ENCODE data around the gene LRP2BP. TPM values are rescaled to one million over a fixed set of nuclear protein-coding genes. Genes with fewer than 3 reads are reported as not detected.

LRP2BP gene
- total and polyA plus RNA-seq, 2 experiments from 2014 or later: 0.28 to 1.7 TPM

DNA sequence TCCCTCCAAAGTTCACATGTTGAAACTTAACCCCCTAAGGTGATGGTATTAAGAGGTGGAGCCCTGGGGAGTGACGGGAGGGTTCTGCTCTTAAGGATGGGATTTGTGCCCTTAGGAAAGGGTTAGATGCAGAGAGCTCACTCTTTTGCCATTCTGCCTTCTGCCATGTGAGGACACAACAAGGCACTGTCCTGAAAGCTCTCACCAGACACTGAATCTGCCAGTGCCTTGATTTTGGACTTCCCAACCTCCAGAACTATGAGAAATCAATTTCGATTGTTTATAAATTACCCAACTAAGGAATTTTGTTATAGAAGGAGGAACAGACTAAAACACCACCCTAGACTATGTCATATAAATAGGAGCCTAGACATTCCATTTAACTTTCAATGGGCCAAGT lies 11.7 kb downstream of the LRP2BP start (continued):
- TF ChIP-seq EZH2 (IDR thresholded peaks at IDR 0.05; ENCODE audit: low read depth, unreplicated experiment) (no peak), ZNF114 (CRISPR knock-in tag; IDR thresholded peaks at IDR 0.05) (no peak)
- TF ChIP-seq, protein P1, sequence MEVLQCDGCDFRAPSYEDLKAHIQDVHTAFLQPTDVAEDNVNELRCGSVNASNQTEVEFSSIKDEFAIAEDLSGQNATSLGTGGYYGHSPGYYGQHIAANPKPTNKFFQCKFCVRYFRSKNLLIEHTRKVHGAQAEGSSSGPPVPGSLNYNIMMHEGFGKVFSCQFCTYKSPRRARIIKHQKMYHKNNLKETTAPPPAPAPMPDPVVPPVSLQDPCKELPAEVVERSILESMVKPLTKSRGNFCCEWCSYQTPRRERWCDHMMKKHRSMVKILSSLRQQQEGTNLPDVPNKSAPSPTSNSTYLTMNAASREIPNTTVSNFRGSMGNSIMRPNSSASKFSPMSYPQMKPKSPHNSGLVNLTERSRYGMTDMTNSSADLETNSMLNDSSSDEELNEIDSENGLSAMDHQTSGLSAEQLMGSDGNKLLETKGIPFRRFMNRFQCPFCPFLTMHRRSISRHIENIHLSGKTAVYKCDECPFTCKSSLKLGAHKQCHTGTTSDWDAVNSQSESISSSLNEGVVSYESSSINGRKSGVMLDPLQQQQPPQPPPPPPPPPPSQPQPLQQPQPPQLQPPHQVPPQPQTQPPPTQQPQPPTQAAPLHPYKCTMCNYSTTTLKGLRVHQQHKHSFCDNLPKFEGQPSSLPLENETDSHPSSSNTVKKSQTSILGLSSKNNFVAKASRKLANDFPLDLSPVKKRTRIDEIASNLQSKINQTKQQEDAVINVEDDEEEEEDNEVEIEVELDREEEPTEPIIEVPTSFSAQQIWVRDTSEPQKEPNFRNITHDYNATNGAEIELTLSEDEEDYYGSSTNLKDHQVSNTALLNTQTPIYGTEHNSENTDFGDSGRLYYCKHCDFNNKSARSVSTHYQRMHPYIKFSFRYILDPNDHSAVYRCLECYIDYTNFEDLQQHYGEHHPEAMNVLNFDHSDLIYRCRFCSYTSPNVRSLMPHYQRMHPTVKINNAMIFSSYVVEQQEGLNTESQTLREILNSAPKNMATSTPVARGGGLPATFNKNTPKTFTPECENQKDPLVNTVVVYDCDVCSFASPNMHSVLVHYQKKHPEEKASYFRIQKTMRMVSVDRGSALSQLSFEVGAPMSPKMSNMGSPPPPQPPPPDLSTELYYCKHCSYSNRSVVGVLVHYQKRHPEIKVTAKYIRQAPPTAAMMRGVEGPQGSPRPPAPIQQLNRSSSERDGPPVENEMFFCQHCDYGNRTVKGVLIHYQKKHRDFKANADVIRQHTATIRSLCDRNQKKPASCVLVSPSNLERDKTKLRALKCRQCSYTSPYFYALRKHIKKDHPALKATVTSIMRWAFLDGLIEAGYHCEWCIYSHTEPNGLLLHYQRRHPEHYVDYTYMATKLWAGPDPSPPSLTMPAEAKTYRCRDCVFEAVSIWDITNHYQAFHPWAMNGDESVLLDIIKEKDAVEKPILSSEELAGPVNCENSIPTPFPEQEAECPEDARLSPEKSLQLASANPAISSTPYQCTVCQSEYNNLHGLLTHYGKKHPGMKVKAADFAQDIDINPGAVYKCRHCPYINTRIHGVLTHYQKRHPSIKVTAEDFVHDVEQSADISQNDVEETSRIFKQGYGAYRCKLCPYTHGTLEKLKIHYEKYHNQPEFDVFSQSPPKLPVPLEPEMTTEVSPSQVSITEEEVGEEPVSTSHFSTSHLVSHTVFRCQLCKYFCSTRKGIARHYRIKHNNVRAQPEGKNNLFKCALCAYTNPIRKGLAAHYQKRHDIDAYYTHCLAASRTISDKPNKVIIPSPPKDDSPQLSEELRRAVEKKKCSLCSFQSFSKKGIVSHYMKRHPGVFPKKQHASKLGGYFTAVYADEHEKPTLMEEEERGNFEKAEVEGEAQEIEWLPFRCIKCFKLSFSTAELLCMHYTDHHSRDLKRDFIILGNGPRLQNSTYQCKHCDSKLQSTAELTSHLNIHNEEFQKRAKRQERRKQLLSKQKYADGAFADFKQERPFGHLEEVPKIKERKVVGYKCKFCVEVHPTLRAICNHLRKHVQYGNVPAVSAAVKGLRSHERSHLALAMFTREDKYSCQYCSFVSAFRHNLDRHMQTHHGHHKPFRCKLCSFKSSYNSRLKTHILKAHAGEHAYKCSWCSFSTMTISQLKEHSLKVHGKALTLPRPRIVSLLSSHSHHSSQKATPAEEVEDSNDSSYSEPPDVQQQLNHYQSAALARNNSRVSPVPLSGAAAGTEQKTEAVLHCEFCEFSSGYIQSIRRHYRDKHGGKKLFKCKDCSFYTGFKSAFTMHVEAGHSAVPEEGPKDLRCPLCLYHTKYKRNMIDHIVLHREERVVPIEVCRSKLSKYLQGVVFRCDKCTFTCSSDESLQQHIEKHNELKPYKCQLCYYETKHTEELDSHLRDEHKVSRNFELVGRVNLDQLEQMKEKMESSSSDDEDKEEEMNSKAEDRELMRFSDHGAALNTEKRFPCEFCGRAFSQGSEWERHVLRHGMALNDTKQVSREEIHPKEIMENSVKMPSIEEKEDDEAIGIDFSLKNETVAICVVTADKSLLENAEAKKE (CRISPR knock-in tag; IDR thresholded peaks at IDR 0.05): no peak

DNA sequence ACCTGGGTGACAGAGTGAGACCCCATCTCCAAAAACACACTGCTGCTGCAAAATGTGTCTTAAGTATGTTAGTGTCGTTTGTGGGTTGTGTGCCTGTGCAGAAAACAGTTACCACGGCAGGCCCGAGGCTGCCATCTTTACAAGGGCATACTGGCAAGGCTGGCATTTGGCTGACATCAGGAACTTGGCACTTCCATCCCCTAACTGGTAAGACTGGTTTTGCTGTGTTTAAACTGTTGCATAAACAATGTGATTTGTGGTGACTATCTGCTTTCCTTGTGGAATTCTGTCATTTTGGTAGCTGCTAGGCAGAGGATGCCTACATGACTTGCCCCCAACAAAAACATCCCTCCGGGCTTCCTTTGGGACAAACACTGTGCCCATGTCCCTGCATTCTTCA lies 12.3 kb downstream of the LRP2BP start:
- no peak overlapping the region for H2AFZ ChIP-seq
- no peak overlapping the region for H3K27ac Mint-ChIP-seq
- peaks cover 4% of the 10 kb centered on the region for H3K27me3 Mint-ChIP-seq (ENCODE audit: insufficient read depth, low read depth, poor library complexity)
- H3K9me2 ChIP-seq (ENCODE audit: insufficient read depth): no peaks in the 10 kb centered on the region
- H3K9me3 Mint-ChIP-seq: peaks cover 9% of the 10 kb centered on the region; the same call in 2 of the 3 replicates
- DNase-seq (ENCODE audit: low spot score) (no peak), ATAC-seq (no peak)
- H3K27me3 ChIP-seq (ENCODE audit: insufficient read depth): no peaks in the 10 kb centered on the region
- no peaks in the 10 kb centered on the region for H3K4me1 ChIP-seq (ENCODE audit: insufficient read depth)
- H3K79me2 ChIP-seq (replicated peaks; ENCODE audit: insufficient read depth): no peaks in the 10 kb centered on the region
- H3K36me3 Mint-ChIP-seq (ENCODE audit: low read depth): peaks cover 10% of the 10 kb centered on the region
- no peak overlapping the region for H3K4me3 ChIP-seq
- 0 out of 3 replicates have a peak, but pooled peaks cover 2% of the 10 kb centered on the region for H3K4me1 Mint-ChIP-seq
- no peak overlapping the region for H3K4me2 ChIP-seq
- H3F3A ChIP-seq (replicated peaks; ENCODE audit: low read depth): no peaks in the 10 kb centered on the region
- no peak overlapping the region for H3K27ac ChIP-seq (ENCODE audit: low read depth)
- no peaks in the 10 kb centered on the region for H3K36me3 ChIP-seq (ENCODE audit: insufficient read depth)
- H4K20me1 ChIP-seq (replicated peaks; ENCODE audit: insufficient read depth): no peaks in the 10 kb centered on the region
- no peak overlapping the region for H3K4me3 Mint-ChIP-seq
- TF ChIP-seq EZH2phosphoT487 (IDR thresholded peaks at IDR 0.05; ENCODE audit: unreplicated experiment): no peak
- no peak for TF ChIP-seq POLR2AphosphoS5 (IDR thresholded peaks at IDR 0.05; ENCODE audit: low read depth)
- TF ChIP-seq, protein P2, sequence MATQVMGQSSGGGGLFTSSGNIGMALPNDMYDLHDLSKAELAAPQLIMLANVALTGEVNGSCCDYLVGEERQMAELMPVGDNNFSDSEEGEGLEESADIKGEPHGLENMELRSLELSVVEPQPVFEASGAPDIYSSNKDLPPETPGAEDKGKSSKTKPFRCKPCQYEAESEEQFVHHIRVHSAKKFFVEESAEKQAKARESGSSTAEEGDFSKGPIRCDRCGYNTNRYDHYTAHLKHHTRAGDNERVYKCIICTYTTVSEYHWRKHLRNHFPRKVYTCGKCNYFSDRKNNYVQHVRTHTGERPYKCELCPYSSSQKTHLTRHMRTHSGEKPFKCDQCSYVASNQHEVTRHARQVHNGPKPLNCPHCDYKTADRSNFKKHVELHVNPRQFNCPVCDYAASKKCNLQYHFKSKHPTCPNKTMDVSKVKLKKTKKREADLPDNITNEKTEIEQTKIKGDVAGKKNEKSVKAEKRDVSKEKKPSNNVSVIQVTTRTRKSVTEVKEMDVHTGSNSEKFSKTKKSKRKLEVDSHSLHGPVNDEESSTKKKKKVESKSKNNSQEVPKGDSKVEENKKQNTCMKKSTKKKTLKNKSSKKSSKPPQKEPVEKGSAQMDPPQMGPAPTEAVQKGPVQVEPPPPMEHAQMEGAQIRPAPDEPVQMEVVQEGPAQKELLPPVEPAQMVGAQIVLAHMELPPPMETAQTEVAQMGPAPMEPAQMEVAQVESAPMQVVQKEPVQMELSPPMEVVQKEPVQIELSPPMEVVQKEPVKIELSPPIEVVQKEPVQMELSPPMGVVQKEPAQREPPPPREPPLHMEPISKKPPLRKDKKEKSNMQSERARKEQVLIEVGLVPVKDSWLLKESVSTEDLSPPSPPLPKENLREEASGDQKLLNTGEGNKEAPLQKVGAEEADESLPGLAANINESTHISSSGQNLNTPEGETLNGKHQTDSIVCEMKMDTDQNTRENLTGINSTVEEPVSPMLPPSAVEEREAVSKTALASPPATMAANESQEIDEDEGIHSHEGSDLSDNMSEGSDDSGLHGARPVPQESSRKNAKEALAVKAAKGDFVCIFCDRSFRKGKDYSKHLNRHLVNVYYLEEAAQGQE (IDR thresholded peaks at IDR 0.05; ENCODE audit: unreplicated experiment): no peak
- TF ChIP-seq ZNF331 (CRISPR knock-in tag; IDR thresholded peaks at IDR 0.05; ENCODE audit: low read depth): no peak
- TF ChIP-seq NANOG (IDR thresholded peaks at IDR 0.05; ENCODE audit: borderline replicate concordance): no peak
- no peak for TF ChIP-seq EZH2 (IDR thresholded peaks at IDR 0.05; ENCODE audit: low read depth, unreplicated experiment)
- TF ChIP-seq, protein P3, sequence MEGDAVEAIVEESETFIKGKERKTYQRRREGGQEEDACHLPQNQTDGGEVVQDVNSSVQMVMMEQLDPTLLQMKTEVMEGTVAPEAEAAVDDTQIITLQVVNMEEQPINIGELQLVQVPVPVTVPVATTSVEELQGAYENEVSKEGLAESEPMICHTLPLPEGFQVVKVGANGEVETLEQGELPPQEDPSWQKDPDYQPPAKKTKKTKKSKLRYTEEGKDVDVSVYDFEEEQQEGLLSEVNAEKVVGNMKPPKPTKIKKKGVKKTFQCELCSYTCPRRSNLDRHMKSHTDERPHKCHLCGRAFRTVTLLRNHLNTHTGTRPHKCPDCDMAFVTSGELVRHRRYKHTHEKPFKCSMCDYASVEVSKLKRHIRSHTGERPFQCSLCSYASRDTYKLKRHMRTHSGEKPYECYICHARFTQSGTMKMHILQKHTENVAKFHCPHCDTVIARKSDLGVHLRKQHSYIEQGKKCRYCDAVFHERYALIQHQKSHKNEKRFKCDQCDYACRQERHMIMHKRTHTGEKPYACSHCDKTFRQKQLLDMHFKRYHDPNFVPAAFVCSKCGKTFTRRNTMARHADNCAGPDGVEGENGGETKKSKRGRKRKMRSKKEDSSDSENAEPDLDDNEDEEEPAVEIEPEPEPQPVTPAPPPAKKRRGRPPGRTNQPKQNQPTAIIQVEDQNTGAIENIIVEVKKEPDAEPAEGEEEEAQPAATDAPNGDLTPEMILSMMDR (conservative IDR thresholded peaks at IDR 0.05; ENCODE audit: low read depth in 2 of 2): no peak
- TF ChIP-seq ZNF114 (CRISPR knock-in tag; IDR thresholded peaks at IDR 0.05): no peak
- TF ChIP-seq STAT1 (IDR thresholded peaks at IDR 0.05; ENCODE audit: unreplicated experiment): no peak
- no peak for TF ChIP-seq JUNB (IDR thresholded peaks at IDR 0.05; ENCODE audit: unreplicated experiment)
- TF ChIP-seq, protein P4, sequence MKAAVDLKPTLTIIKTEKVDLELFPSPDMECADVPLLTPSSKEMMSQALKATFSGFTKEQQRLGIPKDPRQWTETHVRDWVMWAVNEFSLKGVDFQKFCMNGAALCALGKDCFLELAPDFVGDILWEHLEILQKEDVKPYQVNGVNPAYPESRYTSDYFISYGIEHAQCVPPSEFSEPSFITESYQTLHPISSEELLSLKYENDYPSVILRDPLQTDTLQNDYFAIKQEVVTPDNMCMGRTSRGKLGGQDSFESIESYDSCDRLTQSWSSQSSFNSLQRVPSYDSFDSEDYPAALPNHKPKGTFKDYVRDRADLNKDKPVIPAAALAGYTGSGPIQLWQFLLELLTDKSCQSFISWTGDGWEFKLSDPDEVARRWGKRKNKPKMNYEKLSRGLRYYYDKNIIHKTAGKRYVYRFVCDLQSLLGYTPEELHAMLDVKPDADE (IDR thresholded peaks at IDR 0.05): no peak
